ENCODE measurements around the gene CD79A.

Gene CD79A

GRCh38 chr19:41853344-41853743, 23.7 kb upstream of the CD79A start:
- Mint-ChIP-seq H3K27me3 (peaks cover 25% of the 10 kb centered on the region), H3K4me1 (no peaks in the 10 kb centered on the region), H3K9me3 (no peaks in the 10 kb centered on the region), H3K36me3 (ENCODE audit: insufficient read depth) (peaks cover 3% of the 10 kb centered on the region), H3K4me3 (no peak overlapping the region), H3K27ac (ENCODE audit: low read depth) (no peak overlapping the region)
- ATAC-seq (replicated peaks; ENCODE audit: extremely low read depth, poor library complexity, severe bottlenecking) (no peak), DNase-seq (ENCODE audit: low spot score in 2 of 2) (no peak)

DNA sequence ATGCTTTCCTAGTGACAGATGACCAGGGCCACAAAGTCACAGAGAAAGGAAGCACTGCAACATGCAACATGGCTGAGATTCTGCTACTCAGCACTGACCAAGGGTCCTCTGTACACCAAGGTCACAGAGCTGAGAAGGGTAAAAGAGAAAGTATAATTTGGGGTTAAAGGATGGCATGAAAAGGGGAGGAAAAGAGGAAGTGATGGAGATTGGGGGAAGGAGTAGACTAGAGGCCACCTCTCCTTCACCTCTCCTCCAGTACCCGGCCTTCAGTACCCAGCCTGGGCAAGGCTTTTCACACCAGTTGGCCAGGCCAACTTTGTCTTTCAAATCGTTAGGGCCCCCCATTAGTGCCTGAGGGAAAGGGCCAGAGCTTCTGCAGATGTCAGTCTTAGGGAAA, 23.3 kb upstream of the CD79A start:
- no peak for DNase-seq (ENCODE audit: low spot score in 2 of 2)
- ATAC-seq (replicated peaks; ENCODE audit: extremely low read depth, poor library complexity, severe bottlenecking) = no peak
- peaks cover 3% of the 10 kb centered on the region for H3K36me3 Mint-ChIP-seq (ENCODE audit: insufficient read depth)
- H3K27me3 Mint-ChIP-seq = peaks cover 25% of the 10 kb centered on the region
- no peak overlapping the region for H3K4me3 Mint-ChIP-seq
- H3K4me1 Mint-ChIP-seq = no peaks in the 10 kb centered on the region
- no peaks in the 10 kb centered on the region for H3K9me3 Mint-ChIP-seq
- no peak overlapping the region for H3K27ac Mint-ChIP-seq (ENCODE audit: low read depth)

- Mint-ChIP-seq H3K36me3 (ENCODE audit: insufficient read depth) (peaks cover 39% of the 10 kb centered on the region), H3K27ac (ENCODE audit: low read depth) (peak overlapping the region; percentile 90), H3K9me3 (no peaks in the 10 kb centered on the region), H3K27me3 (peaks cover 7% of the 10 kb centered on the region), H3K4me3 (peak overlapping the region; percentile 81), H3K4me1 (peaks cover 38% of the 10 kb centered on the region)
- no peak for ATAC-seq (replicated peaks; ENCODE audit: extremely low read depth, poor library complexity, severe bottlenecking)
- DNase-seq (ENCODE audit: low spot score in 2 of 2) = no peak
These were observed 17.9 kb upstream of the CD79A start for GRCh38 chr19:41859213-41859617.

DNA sequence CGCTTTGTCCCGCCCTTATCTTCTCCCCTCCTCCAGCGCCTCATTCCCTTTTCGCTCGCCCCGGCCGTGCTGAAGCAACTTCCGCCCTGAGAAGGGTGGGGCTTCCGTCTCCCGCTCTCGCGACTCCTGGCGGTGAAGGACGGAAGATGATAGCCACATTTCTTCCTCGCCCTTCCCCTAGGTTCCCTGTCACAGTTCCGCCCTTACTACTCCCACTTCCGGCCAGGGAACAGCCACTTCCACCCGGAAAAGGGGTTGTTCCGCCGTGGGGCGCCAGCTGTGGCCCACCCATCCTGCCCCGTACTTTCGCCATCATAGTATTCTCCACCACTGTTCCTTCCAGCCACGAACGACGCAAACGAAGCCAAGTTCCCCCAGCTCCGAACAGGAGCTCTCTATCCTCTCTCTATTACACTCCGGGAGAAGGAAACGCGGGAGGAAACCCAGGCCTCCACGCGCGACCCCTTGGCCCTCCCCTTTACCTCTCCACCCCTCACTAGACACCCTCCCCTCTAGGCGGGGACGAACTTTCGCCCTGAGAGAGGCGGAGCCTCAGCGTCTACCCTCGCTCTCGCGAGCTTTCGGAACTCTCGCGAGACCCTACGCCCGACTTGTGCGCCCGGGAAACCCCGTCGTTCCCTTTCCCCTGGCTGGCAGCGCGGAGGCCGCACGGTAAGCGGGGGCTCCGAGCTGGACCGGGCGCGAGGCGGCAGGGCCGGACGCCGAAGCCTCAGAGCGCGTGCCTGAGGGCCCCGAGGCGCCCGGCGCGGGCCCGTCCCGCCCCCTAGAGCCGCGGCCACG, 17.3 kb upstream of the CD79A start, which contains the start of gene RPS19:
TSS of gene RPS19 (plus strand) at position 638 of the 801 bp plus-strand sequence. CDS start 520 bp downstream, outside the sequence.
- H3K9me3 Mint-ChIP-seq = no peaks in the 10 kb centered on the region
- H3K4me3 Mint-ChIP-seq = peak within 1 kb of the TSS; percentile 81
- peaks cover 42% of the 10 kb centered on the region for H3K4me1 Mint-ChIP-seq
- peak within 1 kb of the TSS; percentile 90 for H3K27ac Mint-ChIP-seq (ENCODE audit: low read depth)
- peaks cover 4% of the 10 kb centered on the region for H3K27me3 Mint-ChIP-seq
- peak; percentile 98 to 99 for DNase-seq (ENCODE audit: low spot score in 2 of 2)
- peaks cover 45% of the 10 kb centered on the region for H3K36me3 Mint-ChIP-seq (ENCODE audit: insufficient read depth)
- peak; percentile 84 for ATAC-seq (replicated peaks; ENCODE audit: extremely low read depth, poor library complexity, severe bottlenecking)

GRCh38 chr19:41860419-41861115, 16.5 kb upstream of the CD79A start:
- ATAC-seq (replicated peaks; ENCODE audit: extremely low read depth, poor library complexity, severe bottlenecking) (no peak), DNase-seq (ENCODE audit: low spot score in 2 of 2) (peak in 1 of 2 donors; percentile 25)
- peak overlapping the region; percentile 81 for H3K4me3 Mint-ChIP-seq
- peak overlapping the region; percentile 90 for H3K27ac Mint-ChIP-seq (ENCODE audit: low read depth)
- peaks cover 42% of the 10 kb centered on the region for H3K4me1 Mint-ChIP-seq
- H3K9me3 Mint-ChIP-seq = no peaks in the 10 kb centered on the region
- no peaks in the 10 kb centered on the region for H3K27me3 Mint-ChIP-seq
- H3K36me3 Mint-ChIP-seq (ENCODE audit: insufficient read depth) = peaks cover 49% of the 10 kb centered on the region

- DNase-seq (ENCODE audit: low spot score in 2 of 2) = no peak
- Mint-ChIP-seq H3K4me1 (peaks cover 45% of the 10 kb centered on the region), H3K4me3 (peak overlapping the region; percentile 81), H3K27ac (ENCODE audit: low read depth) (peak overlapping the region; percentile 90), H3K9me3 (no peaks in the 10 kb centered on the region), H3K27me3 (no peaks in the 10 kb centered on the region), H3K36me3 (ENCODE audit: insufficient read depth) (peaks cover 54% of the 10 kb centered on the region)
- no peak for ATAC-seq (replicated peaks; ENCODE audit: extremely low read depth, poor library complexity, severe bottlenecking)
These were observed 15.8 kb upstream of the CD79A start for GRCh38 chr19:41861116-41861768.

GRCh38 chr19:41861846-41862245, 15.2 kb upstream of the CD79A start:
- peak overlapping the region; percentile 90 for H3K27ac Mint-ChIP-seq (ENCODE audit: low read depth)
- ATAC-seq (replicated peaks; ENCODE audit: extremely low read depth, poor library complexity, severe bottlenecking) (no peak), DNase-seq (ENCODE audit: low spot score in 2 of 2) (no peak)
- no peaks in the 10 kb centered on the region for H3K9me3 Mint-ChIP-seq
- H3K27me3 Mint-ChIP-seq = no peaks in the 10 kb centered on the region
- H3K4me3 Mint-ChIP-seq = peak overlapping the region; percentile 81
- peaks cover 48% of the 10 kb centered on the region for H3K4me1 Mint-ChIP-seq
- peaks cover 57% of the 10 kb centered on the region for H3K36me3 Mint-ChIP-seq (ENCODE audit: insufficient read depth)

DNA sequence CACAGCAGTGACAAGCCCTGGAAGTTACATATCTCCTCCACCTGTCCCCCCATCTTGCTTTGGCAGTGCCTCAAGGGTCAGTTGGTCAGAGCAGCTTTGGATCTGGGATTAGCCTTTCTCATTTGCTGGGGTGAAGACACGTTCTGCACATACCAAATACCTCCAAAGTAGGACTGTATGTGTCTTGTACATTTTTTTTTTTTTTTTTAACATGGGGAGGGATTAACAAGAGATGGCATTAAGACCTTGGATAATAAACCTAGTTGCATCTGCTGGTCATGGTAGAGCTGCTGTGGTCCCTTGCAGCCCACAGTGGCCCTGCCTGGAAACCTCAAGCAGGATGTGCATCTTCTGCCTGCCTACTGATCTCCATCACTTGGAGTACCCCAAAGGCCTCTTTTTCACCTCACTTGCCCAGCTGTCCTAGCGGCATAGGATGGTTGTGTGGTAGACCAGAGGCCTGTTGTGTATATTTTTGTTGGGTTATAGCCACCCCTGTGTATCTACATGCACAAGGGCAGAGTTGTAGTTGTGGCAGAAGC, 14.6 kb upstream of the CD79A start:
- peaks cover 59% of the 10 kb centered on the region for H3K36me3 Mint-ChIP-seq (ENCODE audit: insufficient read depth)
- H3K4me1 Mint-ChIP-seq = peaks cover 48% of the 10 kb centered on the region
- no peak for DNase-seq (ENCODE audit: low spot score in 2 of 2)
- peak overlapping the region; percentile 81 for H3K4me3 Mint-ChIP-seq
- H3K9me3 Mint-ChIP-seq = no peaks in the 10 kb centered on the region
- peak overlapping the region; percentile 90 for H3K27ac Mint-ChIP-seq (ENCODE audit: low read depth)
- H3K27me3 Mint-ChIP-seq = no peaks in the 10 kb centered on the region
- no peak for ATAC-seq (replicated peaks; ENCODE audit: extremely low read depth, poor library complexity, severe bottlenecking)

- H3K27me3 Mint-ChIP-seq = no peaks in the 10 kb centered on the region
- peak overlapping the region; percentile 92 for H3K27ac Mint-ChIP-seq (ENCODE audit: low read depth)
- peak overlapping the region; percentile 81 for H3K4me3 Mint-ChIP-seq
- H3K9me3 Mint-ChIP-seq = no peaks in the 10 kb centered on the region
- H3K36me3 Mint-ChIP-seq (ENCODE audit: insufficient read depth) = peaks cover 62% of the 10 kb centered on the region
- ATAC-seq (replicated peaks; ENCODE audit: extremely low read depth, poor library complexity, severe bottlenecking) = no peak
- H3K4me1 Mint-ChIP-seq = peaks cover 56% of the 10 kb centered on the region
- no peak for DNase-seq (ENCODE audit: low spot score in 2 of 2)
These were observed 13.7 kb upstream of the CD79A start for GRCh38 chr19:41863209-41863931.

DNA sequence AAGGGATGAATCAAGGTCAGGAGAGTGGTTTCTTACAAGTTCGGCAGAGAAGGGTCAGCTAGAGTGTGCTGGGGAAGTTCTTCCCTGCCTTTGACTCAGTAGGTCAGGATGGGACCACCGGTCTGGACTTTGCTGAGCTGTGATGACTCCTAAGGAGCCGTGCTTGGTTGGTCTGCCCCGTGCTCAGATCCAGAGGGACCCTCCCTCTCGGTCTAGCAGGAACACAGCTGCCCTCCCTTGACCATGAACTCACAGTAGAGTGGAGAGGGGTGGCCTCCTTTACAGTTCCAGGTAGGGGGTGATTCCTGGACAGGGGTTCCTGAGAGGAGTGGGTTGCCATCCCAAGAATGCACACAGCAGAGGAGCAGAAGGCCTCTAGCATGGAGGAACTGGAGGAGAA, 12.7 kb upstream of the CD79A start:
- ATAC-seq (replicated peaks; ENCODE audit: extremely low read depth, poor library complexity, severe bottlenecking) (no peak), DNase-seq (ENCODE audit: low spot score in 2 of 2) (no peak)
- Mint-ChIP-seq H3K9me3 (no peaks in the 10 kb centered on the region), H3K4me3 (peak overlapping the region; percentile 29), H3K27me3 (no peaks in the 10 kb centered on the region), H3K36me3 (ENCODE audit: insufficient read depth) (peaks cover 62% of the 10 kb centered on the region), H3K27ac (ENCODE audit: low read depth) (no peak overlapping the region), H3K4me1 (peaks cover 64% of the 10 kb centered on the region)

DNA sequence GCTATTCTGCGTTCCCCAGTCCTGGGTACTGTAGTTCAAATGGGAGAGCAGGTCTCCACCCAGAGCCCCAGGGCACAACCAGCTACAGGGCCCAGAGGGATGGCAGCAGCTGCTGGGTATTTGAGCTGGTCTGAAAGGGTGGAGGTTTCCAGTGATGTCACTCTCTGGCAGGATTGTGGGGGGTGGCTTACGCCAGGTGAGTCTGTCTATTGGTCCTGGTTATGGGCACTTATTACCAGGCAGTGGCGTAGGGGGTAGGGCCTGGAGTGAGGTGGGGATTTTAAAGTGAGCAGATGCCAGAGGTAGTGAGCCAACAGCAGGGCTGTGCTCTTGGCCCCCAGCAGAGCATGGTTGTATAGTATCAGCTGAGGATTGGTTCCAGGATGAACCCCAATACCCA, 10.8 kb upstream of the CD79A start:
- no peak for DNase-seq (ENCODE audit: low spot score in 2 of 2)
- no peak for ATAC-seq (replicated peaks; ENCODE audit: extremely low read depth, poor library complexity, severe bottlenecking)
- Mint-ChIP-seq H3K4me1 (peaks cover 68% of the 10 kb centered on the region), H3K27me3 (no peaks in the 10 kb centered on the region), H3K9me3 (no peaks in the 10 kb centered on the region), H3K4me3 (no peak overlapping the region), H3K36me3 (ENCODE audit: insufficient read depth) (peaks cover 61% of the 10 kb centered on the region), H3K27ac (ENCODE audit: low read depth) (peak overlapping the region; percentile 62)
